Peyer's patch (tissue), 4 donors: ENCODE measurements around the gene MPPE1.

Source experiments
- CTCF ChIP-seq, 6 experiments: fragments of 450-650 bp in 4 of 6; fragments of 200-600 bp in 2 of 6; sonication (generic) in 1 of 6; IDR thresholded peaks; one replicate each; pipeline ENCODE4 v1.5.1; 2017 to 2019; ENCODE audit warnings: antibody characterized with exemption in 6 of 6, mild to moderate bottlenecking in 3 of 6, moderate library complexity in 1 of 6
- POLR2A ChIP-seq, 2 donors: fragments of 450-650 bp; IDR thresholded peaks; one replicate each; pipeline ENCODE4 v1.5.1; 2017; ENCODE audit warnings: antibody characterized with exemption in 2 of 2, mild to moderate bottlenecking in 2 of 2, moderate library complexity in 2 of 2

- TF ChIP-seq CTCF (IDR thresholded peaks at IDR 0.05) (no peak), POLR2A (IDR thresholded peaks at IDR 0.05) (no peak)
Observed at GRCh38 chr18:11884396-11885030, 23.6 kb downstream of the MPPE1 start.
